ENCODE results near the gene CPED1. TPM values are rescaled to one million over a fixed set of nuclear protein-coding genes. Genes with fewer than 3 reads are reported as not detected.

Gene CPED1
- polyA plus RNA-seq, 1 donor from 2014 or later, result not detected

DNA sequence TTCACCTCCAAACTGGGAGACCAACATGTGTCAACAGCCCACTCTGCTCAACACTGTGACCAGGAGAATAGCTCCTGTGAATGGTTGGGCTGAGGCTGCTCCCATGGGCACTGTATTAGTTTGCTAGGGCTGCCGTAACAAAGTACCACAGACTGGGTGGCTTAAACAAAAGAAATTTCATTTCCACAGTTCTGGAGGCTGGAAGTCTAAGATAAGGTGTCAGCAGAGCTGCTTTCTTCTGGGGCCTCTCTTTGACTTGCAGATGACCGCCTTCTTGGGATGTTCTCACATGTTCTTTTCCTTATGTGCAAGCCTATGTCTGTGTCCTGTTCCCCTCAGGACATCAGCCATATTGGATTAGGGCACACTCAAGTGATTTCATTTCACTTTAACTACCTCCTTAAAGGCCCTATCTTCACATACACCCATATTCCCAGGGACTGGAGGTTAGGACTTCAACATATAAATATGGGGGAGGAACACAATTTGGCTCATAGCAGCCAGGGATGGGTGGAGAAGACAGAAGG is 90.3 kb downstream of the CPED1 start:
- Histone ChIP-seq H4K20me1 (ENCODE audit: insufficient read depth) (no peaks in the 10 kb centered on the region), H3K4me3 (ENCODE audit: low read length) (no peak overlapping the region), H3F3A (ENCODE audit: insufficient read depth, low read length, poor library complexity, severe bottlenecking) (no peaks in the 10 kb centered on the region), H3K36me3 (ENCODE audit: insufficient read depth, low read length) (no peaks in the 10 kb centered on the region), H3K27me3 (ENCODE audit: insufficient read depth, low read depth, low read length) (no peaks in the 10 kb centered on the region), H3K27ac (ENCODE audit: low read length) (no peak overlapping the region), H3K9me2 (ENCODE audit: insufficient read depth, low read length) (no peaks in the 10 kb centered on the region), H3K9me3 (ENCODE audit: low read length) (no peaks in the 10 kb centered on the region), H2AFZ (ENCODE audit: low read depth, low read length) (no peak overlapping the region), H3K9ac (ENCODE audit: low read length) (no peak overlapping the region), H3K4me2 (ENCODE audit: low read length) (no peak overlapping the region), H3K79me2 (replicated peaks; ENCODE audit: insufficient read depth, low read length) (no peaks in the 10 kb centered on the region)
- no peak for TF ChIP-seq POLR2AphosphoS5 (IDR thresholded peaks at IDR 0.05)

DNA sequence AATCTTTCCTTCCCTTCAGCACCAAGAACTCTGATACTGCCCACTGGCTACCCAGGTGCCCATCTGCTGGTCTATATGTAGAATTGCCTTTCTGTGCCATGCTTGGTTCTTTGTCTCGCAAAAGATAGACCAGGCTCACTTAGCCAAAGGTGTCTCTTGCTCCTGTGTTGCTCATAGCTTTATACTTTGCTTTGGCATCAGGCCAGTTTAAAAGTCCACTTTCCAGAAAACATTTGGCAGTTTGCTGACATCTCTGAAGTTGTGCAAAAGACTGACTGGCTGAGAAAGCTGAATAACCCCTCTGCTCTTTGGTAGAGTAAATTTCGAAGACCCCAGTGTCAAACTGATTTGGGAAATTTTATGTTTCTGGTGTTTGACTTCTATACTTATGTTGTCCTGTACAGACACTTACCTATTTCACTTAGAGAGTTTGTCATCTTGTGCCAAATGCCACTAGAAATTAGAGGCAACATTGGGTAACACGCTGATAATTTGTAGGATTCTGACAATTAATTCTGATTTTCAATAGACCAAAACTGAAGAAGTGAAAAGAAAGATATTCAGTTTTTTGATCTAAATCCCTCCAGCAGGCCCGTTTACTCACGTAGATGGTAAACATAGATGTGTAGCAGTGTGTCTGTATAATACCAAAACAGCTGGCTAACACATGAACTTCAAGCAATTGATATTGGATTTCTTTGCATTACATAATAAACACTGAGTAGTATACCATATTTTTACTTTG is 91.1 kb downstream of the CPED1 start:
- Histone ChIP-seq H3K27ac (ENCODE audit: low read length) (no peak overlapping the region), H3K9ac (ENCODE audit: low read length) (no peak overlapping the region), H3K4me3 (ENCODE audit: low read length) (no peak overlapping the region), H3F3A (ENCODE audit: insufficient read depth, low read length, poor library complexity, severe bottlenecking) (no peaks in the 10 kb centered on the region), H3K27me3 (ENCODE audit: insufficient read depth, low read depth, low read length) (no peaks in the 10 kb centered on the region), H3K9me2 (ENCODE audit: insufficient read depth, low read length) (no peaks in the 10 kb centered on the region), H3K36me3 (ENCODE audit: insufficient read depth, low read length) (no peaks in the 10 kb centered on the region), H4K20me1 (ENCODE audit: insufficient read depth) (no peaks in the 10 kb centered on the region), H3K79me2 (replicated peaks; ENCODE audit: insufficient read depth, low read length) (no peaks in the 10 kb centered on the region), H3K4me2 (ENCODE audit: low read length) (no peak overlapping the region), H2AFZ (ENCODE audit: low read depth, low read length) (no peak overlapping the region), H3K9me3 (ENCODE audit: low read length) (no peaks in the 10 kb centered on the region)
- TF ChIP-seq, protein P1, sequence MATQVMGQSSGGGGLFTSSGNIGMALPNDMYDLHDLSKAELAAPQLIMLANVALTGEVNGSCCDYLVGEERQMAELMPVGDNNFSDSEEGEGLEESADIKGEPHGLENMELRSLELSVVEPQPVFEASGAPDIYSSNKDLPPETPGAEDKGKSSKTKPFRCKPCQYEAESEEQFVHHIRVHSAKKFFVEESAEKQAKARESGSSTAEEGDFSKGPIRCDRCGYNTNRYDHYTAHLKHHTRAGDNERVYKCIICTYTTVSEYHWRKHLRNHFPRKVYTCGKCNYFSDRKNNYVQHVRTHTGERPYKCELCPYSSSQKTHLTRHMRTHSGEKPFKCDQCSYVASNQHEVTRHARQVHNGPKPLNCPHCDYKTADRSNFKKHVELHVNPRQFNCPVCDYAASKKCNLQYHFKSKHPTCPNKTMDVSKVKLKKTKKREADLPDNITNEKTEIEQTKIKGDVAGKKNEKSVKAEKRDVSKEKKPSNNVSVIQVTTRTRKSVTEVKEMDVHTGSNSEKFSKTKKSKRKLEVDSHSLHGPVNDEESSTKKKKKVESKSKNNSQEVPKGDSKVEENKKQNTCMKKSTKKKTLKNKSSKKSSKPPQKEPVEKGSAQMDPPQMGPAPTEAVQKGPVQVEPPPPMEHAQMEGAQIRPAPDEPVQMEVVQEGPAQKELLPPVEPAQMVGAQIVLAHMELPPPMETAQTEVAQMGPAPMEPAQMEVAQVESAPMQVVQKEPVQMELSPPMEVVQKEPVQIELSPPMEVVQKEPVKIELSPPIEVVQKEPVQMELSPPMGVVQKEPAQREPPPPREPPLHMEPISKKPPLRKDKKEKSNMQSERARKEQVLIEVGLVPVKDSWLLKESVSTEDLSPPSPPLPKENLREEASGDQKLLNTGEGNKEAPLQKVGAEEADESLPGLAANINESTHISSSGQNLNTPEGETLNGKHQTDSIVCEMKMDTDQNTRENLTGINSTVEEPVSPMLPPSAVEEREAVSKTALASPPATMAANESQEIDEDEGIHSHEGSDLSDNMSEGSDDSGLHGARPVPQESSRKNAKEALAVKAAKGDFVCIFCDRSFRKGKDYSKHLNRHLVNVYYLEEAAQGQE (IDR thresholded peaks at IDR 0.05; ENCODE audit: borderline replicate concordance), result no peak
- TF ChIP-seq TAF1 (IDR thresholded peaks at IDR 0.05; ENCODE audit: low read depth) (no peak), EP300 (conservative IDR thresholded peaks at IDR 0.05; ENCODE audit: poor library complexity, severe bottlenecking) (no peak), RAD21 (conservative IDR thresholded peaks at IDR 0.05) (no peak), POLR2AphosphoS5 (IDR thresholded peaks at IDR 0.05) (no peak), SMC3 (conservative IDR thresholded peaks at IDR 0.05; ENCODE audit: poor library complexity) (no peak), EZH2 (IDR thresholded peaks at IDR 0.05; ENCODE audit: borderline replicate concordance, insufficient read depth, low read length, poor library complexity, severe bottlenecking) (no peak), MXI1 (conservative IDR thresholded peaks at IDR 0.05; ENCODE audit: poor library complexity, severe bottlenecking) (no peak)
- TF ChIP-seq, protein P2, sequence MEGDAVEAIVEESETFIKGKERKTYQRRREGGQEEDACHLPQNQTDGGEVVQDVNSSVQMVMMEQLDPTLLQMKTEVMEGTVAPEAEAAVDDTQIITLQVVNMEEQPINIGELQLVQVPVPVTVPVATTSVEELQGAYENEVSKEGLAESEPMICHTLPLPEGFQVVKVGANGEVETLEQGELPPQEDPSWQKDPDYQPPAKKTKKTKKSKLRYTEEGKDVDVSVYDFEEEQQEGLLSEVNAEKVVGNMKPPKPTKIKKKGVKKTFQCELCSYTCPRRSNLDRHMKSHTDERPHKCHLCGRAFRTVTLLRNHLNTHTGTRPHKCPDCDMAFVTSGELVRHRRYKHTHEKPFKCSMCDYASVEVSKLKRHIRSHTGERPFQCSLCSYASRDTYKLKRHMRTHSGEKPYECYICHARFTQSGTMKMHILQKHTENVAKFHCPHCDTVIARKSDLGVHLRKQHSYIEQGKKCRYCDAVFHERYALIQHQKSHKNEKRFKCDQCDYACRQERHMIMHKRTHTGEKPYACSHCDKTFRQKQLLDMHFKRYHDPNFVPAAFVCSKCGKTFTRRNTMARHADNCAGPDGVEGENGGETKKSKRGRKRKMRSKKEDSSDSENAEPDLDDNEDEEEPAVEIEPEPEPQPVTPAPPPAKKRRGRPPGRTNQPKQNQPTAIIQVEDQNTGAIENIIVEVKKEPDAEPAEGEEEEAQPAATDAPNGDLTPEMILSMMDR (IDR thresholded peaks at IDR 0.05; ENCODE audit: poor library complexity, severe bottlenecking), result no peak
